ENCODE measurements around the gene NALCN. TPM values are rescaled to one million over a fixed set of nuclear protein-coding genes. Genes with fewer than 3 reads are reported as not detected.

Gene NALCN
- total and polyA plus RNA-seq, 2 of the 8 experiments (the other 6 are each of a cell fraction or from before 2014, with no cell fraction given), result 0.26 to 0.54 TPM

- Histone ChIP-seq H2BK5ac (ENCODE audit: low read depth, low read length) (no peak overlapping the region), H4K20me1 (replicated peaks in 1 of 2; ENCODE audit: control insufficient read depth in 1 of 2, insufficient read depth in 2 of 2, low read length in 2 of 2) (no peaks in the 10 kb centered on the region), H2BK15ac (ENCODE audit: low read length) (no peak overlapping the region), H3K4me1 (replicated peaks in 1 of 4; ENCODE audit: control insufficient read depth in 3 of 4, insufficient read depth in 4 of 4, low read length in 3 of 4) (no peaks in the 10 kb centered on the region), H3K14ac (ENCODE audit: insufficient read length) (no peak overlapping the region), H3K27ac (ENCODE audit: low read depth, low read length) (no peak overlapping the region), H3K56ac (replicated peaks; ENCODE audit: insufficient read length, low read depth, low read length) (no peak overlapping the region), H3K4ac (replicated peaks; ENCODE audit: insufficient read length, low read depth, low read length) (no peak overlapping the region), H3K79me2 (ENCODE audit: control insufficient read depth in 1 of 2, insufficient read depth in 2 of 2, low read length in 2 of 2) (no peaks in the 10 kb centered on the region), H2BK12ac (ENCODE audit: low read depth, low read length) (no peak overlapping the region), H3K18ac (ENCODE audit: extremely low read depth, low read length) (no peak overlapping the region), H3K4me2 (ENCODE audit: insufficient read depth in 1 of 2, low read depth in 2 of 2, low read length in 2 of 2) (no peak overlapping the region), H2AK5ac (ENCODE audit: low read depth, low read length) (no peak overlapping the region), H2AFZ (ENCODE audit: low read length) (no peak overlapping the region), H3K9me3 (ENCODE audit: insufficient read depth in 2 of 2, low read depth in 1 of 2, low read length in 1 of 2) (no peaks in the 10 kb centered on the region), H3K79me1 (ENCODE audit: low read depth, low read length) (no peaks in the 10 kb centered on the region), H4K8ac (ENCODE audit: extremely low read depth, insufficient read depth, low read length) (no peak overlapping the region), H4K91ac (replicated peaks; ENCODE audit: insufficient read length, low read length) (no peak overlapping the region), H3K27me3 (replicated peaks in 1 of 4; ENCODE audit: control insufficient read depth in 3 of 4, extremely low read depth in 1 of 4, insufficient read depth in 3 of 4, low read length in 3 of 4) (no peaks in the 10 kb centered on the region), H3K9ac (replicated peaks in 1 of 4; ENCODE audit: extremely low read depth in 1 of 4, low read depth in 3 of 4, low read length in 3 of 4) (no peak overlapping the region), H3K36me3 (ENCODE audit: control insufficient read depth in 2 of 4, insufficient read depth in 4 of 4, low read length in 3 of 4) (no peaks in the 10 kb centered on the region), H3K23me2 (ENCODE audit: low read depth, low read length) (no peaks in the 10 kb centered on the region), H4K5ac (ENCODE audit: insufficient read length, low read depth, low read length) (no peak overlapping the region), H2BK20ac (ENCODE audit: low read length) (no peak overlapping the region), H2BK120ac (replicated peaks; ENCODE audit: low read depth, low read length) (no peak overlapping the region), H3K23ac (ENCODE audit: insufficient read length) (no peak overlapping the region), H3K4me3 (ENCODE audit: extremely low read depth in 1 of 4, insufficient read depth in 2 of 4, low read depth in 3 of 4, low read length in 4 of 4) (no peak overlapping the region)
- ChIA-PET CTCF (ENCODE audit: partially characterized antibody) (interaction anchor here (0.7 kb wide), 1 partner anchor 147 kb away, joined by 3 read pairs; no protein-coding TSS in a partner anchor), POLR2A (ENCODE audit: partially characterized antibody) (no interaction called here)
- FAIRE-seq (no peak), DNase-seq (ENCODE audit: low read depth in 1 of 2, low spot score in 2 of 2) (no peak)
- no peak for TF ChIP-seq BCL11A (IDR thresholded peaks at IDR 0.05; ENCODE audit: low read depth in 2 of 2, low read length in 2 of 2)
- TF ChIP-seq CEBPB (IDR thresholded peaks at IDR 0.05; ENCODE audit: low read depth, low read length), result no peak
- TF ChIP-seq POLR2A (IDR thresholded peaks at IDR 0.05; ENCODE audit: control extremely low read depth in 1 of 2, low read depth in 2 of 2, low read length in 2 of 2), result no peak
- TF ChIP-seq KDM4A (IDR thresholded peaks at IDR 0.05; ENCODE audit: low read depth, low read length, severe bottlenecking), result no peak
- no peak for TF ChIP-seq E2F6 (IDR thresholded peaks at IDR 0.05)
- TF ChIP-seq TAF1 (IDR thresholded peaks at IDR 0.05; ENCODE audit: low read depth, low read length), result no peak
- no peak for TF ChIP-seq CTCF (IDR thresholded peaks at IDR 0.05; ENCODE audit: control extremely low read depth in 1 of 3, insufficient read depth in 1 of 3, low read depth in 1 of 3, low read length in 3 of 3)
- WGBS, 2 experiments (ENCODE audit: extremely low coverage in 1 of 2, insufficient coverage in 1 of 2, insufficient read length in 1 of 2, insufficient replicate concordance in 2 of 2, low coverage in 1 of 2, low lambda C conversion rate in 2 of 2, missing lambda C conversion rate in 1 of 2), result 90% methylated on average over 5 of the region's 5 CpGs; no CpG with 5 or more reads in 1 of the 2 experiments
Measured at GRCh38 chr13:101307181-101307701, 109.1 kb downstream of the NALCN start.

Measured in H1 (cell line).